Astrocyte (in vitro differentiated cells and primary cell): ENCODE results near the gene ZNF784. TPM values are rescaled to one million over a fixed set of nuclear protein-coding genes. Genes with fewer than 3 reads are reported as not detected.

Source experiments
- DNase-seq: peaks from one replicate; pipeline ENCODE4 v3.0.0-alpha.2; 2010; ENCODE audit warnings: low read depth
- FAIRE-seq: peaks from 2 replicates; lab custom pipeline; 2011; peaks lifted over from hg19 to GRCh38; lab: Jason Lieb, UNC
- H2AFZ ChIP-seq: 2 replicates; pipeline ENCODE4 v1.6.0; 2012; ENCODE audit warnings: low read depth, low read length, inconsistent platforms
- H3K27ac ChIP-seq: 2 replicates; pipeline ENCODE4 v1.5.1; 2011; ENCODE audit warnings: low read depth, low read length, inconsistent platforms
- H3K27me3 ChIP-seq: 2 replicates; pipeline ENCODE4 v1.6.0; 2011; ENCODE audit warnings: low read length, inconsistent platforms; ENCODE audit not compliant: insufficient read depth
- H3K36me3 ChIP-seq: 2 replicates; pipeline ENCODE4 v1.5.1; 2011; ENCODE audit warnings: low read length, inconsistent platforms; ENCODE audit not compliant: insufficient read depth
- H3K4me1 ChIP-seq: 2 replicates; pipeline ENCODE4 v1.5.1; 2011; ENCODE audit warnings: low read length, inconsistent platforms; ENCODE audit not compliant: insufficient read depth
- H3K4me2 ChIP-seq: 2 replicates; pipeline ENCODE4 v1.6.0; 2012; ENCODE audit warnings: low read length, inconsistent platforms
- H3K4me3 ChIP-seq: 2 replicates; pipeline ENCODE4 v1.5.1; 2011; ENCODE audit warnings: low read depth, mild to moderate bottlenecking, low read length, inconsistent platforms; ENCODE audit not compliant: insufficient read depth
- H3K79me2 ChIP-seq: 2 replicates; pipeline ENCODE4 v1.6.0; 2012; ENCODE audit warnings: mild to moderate bottlenecking, low read length, inconsistent platforms; ENCODE audit not compliant: insufficient read depth
- H3K9ac ChIP-seq: 2 replicates; pipeline ENCODE4 v1.6.0; 2012; ENCODE audit warnings: mild to moderate bottlenecking, low read length, inconsistent platforms
- H3K9me3 ChIP-seq: 2 replicates; pipeline ENCODE4 v1.5.1; 2012; ENCODE audit warnings: low read depth, mild to moderate bottlenecking, low read length, inconsistent platforms; ENCODE audit not compliant: insufficient read depth
- H4K20me1 ChIP-seq: 2 replicates; pipeline ENCODE4 v1.6.0; 2012; ENCODE audit warnings: low read length, inconsistent platforms; ENCODE audit not compliant: insufficient read depth
- H3K27ac Mint-ChIP-seq: one replicate; pipeline ENCODE4 v1.8.0; 2021; ENCODE audit warnings: mild to moderate bottlenecking, mixed read lengths; ENCODE audit not compliant: unreplicated experiment
- H3K27me3 Mint-ChIP-seq: one replicate; pipeline ENCODE4 v1.8.0; 2021; ENCODE audit warnings: low read depth, mixed read lengths; ENCODE audit not compliant: unreplicated experiment
- H3K36me3 Mint-ChIP-seq: one replicate; pipeline ENCODE4 v1.8.0; 2021; ENCODE audit warnings: low read depth, mixed read lengths; ENCODE audit not compliant: unreplicated experiment
- H3K4me1 Mint-ChIP-seq: one replicate; pipeline ENCODE4 v1.8.0; 2021; ENCODE audit warnings: low read depth, mixed read lengths; ENCODE audit not compliant: unreplicated experiment
- H3K4me3 Mint-ChIP-seq: one replicate; pipeline ENCODE4 v1.8.0; 2021; ENCODE audit warnings: mild to moderate bottlenecking, moderate library complexity, mixed read lengths; ENCODE audit not compliant: unreplicated experiment
- H3K9me3 Mint-ChIP-seq: one replicate; pipeline ENCODE4 v1.8.0; 2021; ENCODE audit warnings: mild to moderate bottlenecking, mixed read lengths; ENCODE audit not compliant: unreplicated experiment
- CTCF ChIP-seq: IDR thresholded peaks from 2 replicates; pipeline ENCODE4 v1.5.1; 2011; ENCODE audit warnings: low read depth, mild to moderate bottlenecking, inconsistent platforms, low read length, moderate library complexity; ENCODE audit not compliant: insufficient read depth
- EZH2 ChIP-seq: IDR thresholded peaks from 2 replicates; pipeline ENCODE4 v1.6.1; 2012; ENCODE audit warnings: mild to moderate bottlenecking, low read length, inconsistent platforms; ENCODE audit not compliant: insufficient read depth
- total RNA-seq: library from RNA; stranded (reverse); gene quantifications from 2 replicates; pipeline ENCODE4 v1.2.1, GENCODE V29; 2021

The ZNF784 gene
- total RNA-seq, 1 donor from 2014 or later, result 5.3 TPM

DNA sequence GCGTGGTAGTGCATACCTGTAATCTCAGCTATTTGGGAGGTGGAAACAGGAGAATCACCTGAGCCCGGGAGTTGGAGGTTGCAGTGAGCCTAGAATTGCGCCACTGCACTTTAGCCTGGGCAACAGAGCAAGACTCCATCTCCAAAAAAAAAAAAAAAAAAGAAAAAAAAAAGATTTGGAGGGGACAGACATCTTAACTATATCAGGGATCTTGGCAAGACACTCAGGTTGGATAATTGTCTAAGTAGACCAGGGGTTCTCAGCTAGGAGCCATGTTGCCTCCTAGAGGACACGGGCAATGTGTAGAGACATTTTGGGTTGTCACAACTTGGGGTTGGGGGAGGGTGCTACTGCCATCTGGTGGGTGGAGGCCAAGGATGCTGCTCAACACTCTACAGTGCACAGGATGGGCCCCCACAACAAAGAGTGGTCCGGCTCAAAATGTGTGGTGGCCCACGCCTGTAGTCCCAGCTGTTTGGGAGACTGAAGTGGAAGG lies 14.5 kb upstream of the ZNF784 start:
- Mint-ChIP-seq H3K4me3 (peak overlapping the region; percentile 82), H3K27me3 (no peaks in the 10 kb centered on the region), H3K27ac (peak overlapping the region; percentile 12), H3K36me3 (peaks cover 7% of the 10 kb centered on the region), H3K4me1 (peaks cover 28% of the 10 kb centered on the region), H3K9me3 (peaks cover 3% of the 10 kb centered on the region)
- Histone ChIP-seq H3K79me2 (peaks cover 63% of the 10 kb centered on the region), H2AFZ (no peak overlapping the region), H3K4me2 (no peak overlapping the region), H3K36me3 (no peaks in the 10 kb centered on the region), H3K27me3 (no peaks in the 10 kb centered on the region), H4K20me1 (peaks cover 14% of the 10 kb centered on the region), H3K4me1 (peaks cover 38% of the 10 kb centered on the region), H3K9me3 (no peaks in the 10 kb centered on the region), H3K4me3 (no peak overlapping the region), H3K27ac (no peak overlapping the region), H3K9ac (no peak overlapping the region)
- TF ChIP-seq EZH2, result no peak
- TF ChIP-seq CTCF, result peak; percentile 14
- DNase-seq (no peak), FAIRE-seq (no peak)

DNA sequence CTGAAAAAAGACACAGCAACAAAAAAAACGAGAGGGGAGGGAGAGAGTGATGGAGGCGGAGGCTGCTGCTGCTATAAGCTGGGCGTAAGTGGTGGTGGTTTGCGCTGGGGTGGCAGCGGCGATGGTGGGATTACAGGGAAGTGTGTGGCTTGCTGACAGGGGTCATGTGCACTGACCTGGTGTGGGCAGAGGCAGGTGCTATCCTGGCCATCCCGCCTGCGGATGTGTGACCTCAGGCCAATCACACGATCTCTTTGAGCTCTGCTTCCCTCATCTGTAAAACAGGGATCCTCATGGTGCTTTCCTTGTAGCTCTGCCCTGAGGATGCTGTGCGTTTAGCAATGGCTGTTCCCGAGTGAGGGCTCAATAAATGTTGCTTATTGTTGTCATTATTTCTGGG lies 13.2 kb upstream of the ZNF784 start:
- no peaks in the 10 kb centered on the region for H3K9me3 ChIP-seq
- TF ChIP-seq EZH2, result no peak
- no peak for TF ChIP-seq CTCF
- DNase-seq, result no peak
- no peak overlapping the region for H3K27ac ChIP-seq
- no peak overlapping the region for H3K27ac Mint-ChIP-seq
- H3K9me3 Mint-ChIP-seq, result peaks cover 3% of the 10 kb centered on the region
- peaks cover 14% of the 10 kb centered on the region for H4K20me1 ChIP-seq
- H3K9ac ChIP-seq, result no peak overlapping the region
- peaks cover 24% of the 10 kb centered on the region for H3K4me1 Mint-ChIP-seq
- no peaks in the 10 kb centered on the region for H3K27me3 ChIP-seq
- H3K36me3 ChIP-seq, result no peaks in the 10 kb centered on the region
- no peak overlapping the region for H3K4me3 Mint-ChIP-seq
- no peak overlapping the region for H3K4me3 ChIP-seq
- peak overlapping the region; percentile 12 for H3K4me2 ChIP-seq
- H3K27me3 Mint-ChIP-seq, result no peaks in the 10 kb centered on the region
- peaks cover 53% of the 10 kb centered on the region for H3K79me2 ChIP-seq
- peaks cover 30% of the 10 kb centered on the region for H3K4me1 ChIP-seq
- FAIRE-seq, result no peak
- peaks cover 7% of the 10 kb centered on the region for H3K36me3 Mint-ChIP-seq
- no peak overlapping the region for H2AFZ ChIP-seq

DNA sequence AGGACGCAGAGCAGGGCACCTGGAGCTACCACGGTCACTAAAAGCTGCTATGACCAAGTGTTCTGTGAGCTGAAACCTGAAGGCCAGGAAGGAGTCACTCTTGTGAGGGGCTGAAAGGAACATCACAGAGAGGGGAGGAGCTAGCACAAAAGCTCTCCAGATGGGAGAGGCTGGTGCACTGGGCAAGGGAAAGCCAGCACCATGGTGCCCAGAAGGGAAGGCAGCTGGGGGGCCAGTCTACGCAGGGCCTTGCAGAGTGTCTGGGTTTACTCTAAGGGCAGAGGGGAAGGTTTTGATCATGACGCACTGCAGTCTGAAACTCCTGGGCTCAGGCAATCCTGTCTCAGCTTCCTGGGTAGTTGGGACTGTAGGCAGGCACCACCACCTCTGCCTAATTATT lies 12.4 kb upstream of the ZNF784 start:
- FAIRE-seq (no peak), DNase-seq (no peak)
- no peaks in the 10 kb centered on the region for H3K36me3 ChIP-seq
- peaks cover 25% of the 10 kb centered on the region for H3K4me1 ChIP-seq
- no peaks in the 10 kb centered on the region for H3K9me3 ChIP-seq
- H3K4me3 Mint-ChIP-seq, result peak overlapping the region; percentile 100
- no peaks in the 10 kb centered on the region for H3K27me3 ChIP-seq
- peaks cover 48% of the 10 kb centered on the region for H3K79me2 ChIP-seq
- H3K4me3 ChIP-seq, result no peak overlapping the region
- H3K27ac ChIP-seq, result no peak overlapping the region
- H3K4me2 ChIP-seq, result peak overlapping the region; percentile 98
- peaks cover 14% of the 10 kb centered on the region for H4K20me1 ChIP-seq
- H3K9ac ChIP-seq, result peak overlapping the region; percentile 100
- H3K27ac Mint-ChIP-seq, result peak overlapping the region; percentile 38
- H3K9me3 Mint-ChIP-seq, result peaks cover 3% of the 10 kb centered on the region
- H2AFZ ChIP-seq, result no peak overlapping the region
- TF ChIP-seq CTCF (no peak), EZH2 (no peak)
- peaks cover 7% of the 10 kb centered on the region for H3K36me3 Mint-ChIP-seq
- H3K27me3 Mint-ChIP-seq, result no peaks in the 10 kb centered on the region
- peaks cover 22% of the 10 kb centered on the region for H3K4me1 Mint-ChIP-seq
